HG02759 (cell line): ENCODE results near the gene TBC1D25.

Source experiments
- ATAC-seq: cut with Tn5 transposase; IDR thresholded peaks from one replicate; pipeline ENCODE4 v1.9.1; 2021; ENCODE audit warnings: mild to moderate bottlenecking, moderate library complexity; ENCODE audit not compliant: unreplicated experiment

Gene TBC1D25

DNA sequence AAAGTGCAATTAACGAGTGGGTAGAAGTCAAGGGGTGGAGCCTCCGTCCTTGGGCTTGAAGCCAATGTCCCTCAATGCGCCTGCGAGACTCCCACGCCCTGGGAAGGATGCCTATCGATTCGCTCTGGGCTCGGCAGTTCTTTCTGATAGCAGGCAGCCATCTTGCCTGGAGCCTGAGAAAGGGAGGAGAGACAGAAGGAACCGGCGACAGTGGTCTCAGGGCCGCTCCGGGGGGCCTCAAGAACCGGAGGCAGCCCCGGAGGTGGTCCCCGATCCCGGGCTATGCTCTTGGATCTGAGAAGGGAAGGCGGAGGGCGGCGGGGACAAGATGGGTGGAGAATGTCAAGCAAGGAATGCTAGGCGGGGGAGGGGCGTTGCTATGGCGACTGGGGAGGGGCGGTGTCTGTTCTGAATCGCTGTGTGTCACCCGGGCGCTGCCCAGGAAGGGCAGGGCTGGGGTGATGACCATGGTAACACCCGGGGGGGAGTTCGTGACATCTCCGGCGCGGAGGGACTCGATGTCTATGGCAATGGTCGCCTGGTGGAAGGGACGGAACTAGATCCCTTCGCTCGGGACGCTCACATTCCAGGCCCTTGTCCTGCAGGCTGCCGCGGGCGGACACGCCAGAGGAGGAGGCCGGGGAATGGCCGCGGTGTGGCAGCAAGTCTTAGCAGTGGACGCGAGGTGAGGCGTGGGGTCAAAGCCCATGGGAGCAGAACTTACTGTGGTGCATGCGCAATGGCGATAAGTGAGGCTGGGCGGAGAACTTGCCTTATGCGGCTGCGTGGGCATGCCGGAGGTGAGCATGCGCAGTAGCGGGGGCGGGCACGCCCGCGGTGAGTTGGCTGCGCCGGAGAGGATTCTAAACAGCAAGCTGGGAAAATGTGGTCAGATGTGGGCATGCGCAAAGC lies 58.1 kb downstream of the TBC1D25 start, which contains the start of gene WDR13:
Gene WDR13 (plus strand): TSS at position 140 of the 912 bp plus-strand sequence. CDS start 505 bp downstream, at position 645.
- ATAC-seq: peak; percentile 82

DNA sequence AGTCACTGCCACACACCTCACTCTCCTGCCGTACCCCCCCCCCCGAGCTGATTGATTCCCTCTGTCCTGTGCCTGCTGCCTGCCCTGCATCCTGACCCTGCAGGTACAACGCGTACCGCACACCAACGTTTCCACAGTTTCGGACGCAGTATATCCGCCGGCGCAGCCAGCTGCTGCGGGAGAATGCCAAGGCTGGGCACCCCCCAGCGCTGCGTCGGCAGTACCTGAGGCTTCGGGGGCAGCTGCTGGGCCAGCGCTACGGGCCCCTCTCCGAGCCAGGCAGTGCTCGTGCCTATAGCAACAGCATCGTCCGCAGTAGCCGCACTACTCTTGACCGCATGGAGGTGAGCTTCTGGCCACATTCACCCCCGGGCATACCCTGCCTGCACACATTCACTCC lies 59.1 kb downstream of the TBC1D25 start:
- ATAC-seq: no peak

DNA sequence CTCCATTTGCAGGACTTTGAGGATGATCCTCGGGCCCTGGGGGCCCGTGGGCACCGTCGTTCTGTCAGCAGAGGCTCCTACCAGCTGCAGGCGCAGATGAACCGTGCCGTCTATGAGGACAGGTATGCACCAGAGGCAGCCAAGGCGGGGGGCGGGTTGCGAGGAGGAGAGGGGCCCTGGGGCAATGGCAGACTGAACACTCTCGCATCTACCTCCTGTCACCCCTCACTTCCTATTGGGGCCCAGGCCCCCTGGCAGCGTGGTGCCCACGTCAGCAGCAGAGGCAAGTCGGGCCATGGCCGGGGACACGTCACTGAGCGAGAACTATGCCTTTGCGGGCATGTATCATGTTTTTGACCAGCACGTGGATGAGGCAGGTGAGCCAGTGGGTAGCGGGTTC lies 59.8 kb downstream of the TBC1D25 start:
- no peak for ATAC-seq

DNA sequence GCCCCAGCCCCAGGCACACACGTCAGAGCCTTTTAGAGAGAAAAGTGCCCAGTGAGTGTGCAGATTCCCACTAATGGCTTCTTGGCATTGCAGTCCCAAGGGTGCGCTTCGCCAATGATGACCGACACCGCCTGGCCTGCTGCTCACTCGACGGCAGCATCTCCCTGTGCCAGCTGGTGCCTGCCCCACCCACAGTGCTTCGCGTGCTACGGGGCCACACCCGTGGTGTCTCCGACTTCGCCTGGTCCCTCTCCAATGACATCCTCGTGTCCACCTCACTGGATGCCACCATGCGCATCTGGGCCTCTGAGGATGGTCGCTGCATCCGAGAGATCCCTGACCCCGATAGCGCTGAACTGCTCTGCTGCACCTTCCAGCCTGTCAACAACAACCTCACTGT lies 60.7 kb downstream of the TBC1D25 start:
- no peak for ATAC-seq

DNA sequence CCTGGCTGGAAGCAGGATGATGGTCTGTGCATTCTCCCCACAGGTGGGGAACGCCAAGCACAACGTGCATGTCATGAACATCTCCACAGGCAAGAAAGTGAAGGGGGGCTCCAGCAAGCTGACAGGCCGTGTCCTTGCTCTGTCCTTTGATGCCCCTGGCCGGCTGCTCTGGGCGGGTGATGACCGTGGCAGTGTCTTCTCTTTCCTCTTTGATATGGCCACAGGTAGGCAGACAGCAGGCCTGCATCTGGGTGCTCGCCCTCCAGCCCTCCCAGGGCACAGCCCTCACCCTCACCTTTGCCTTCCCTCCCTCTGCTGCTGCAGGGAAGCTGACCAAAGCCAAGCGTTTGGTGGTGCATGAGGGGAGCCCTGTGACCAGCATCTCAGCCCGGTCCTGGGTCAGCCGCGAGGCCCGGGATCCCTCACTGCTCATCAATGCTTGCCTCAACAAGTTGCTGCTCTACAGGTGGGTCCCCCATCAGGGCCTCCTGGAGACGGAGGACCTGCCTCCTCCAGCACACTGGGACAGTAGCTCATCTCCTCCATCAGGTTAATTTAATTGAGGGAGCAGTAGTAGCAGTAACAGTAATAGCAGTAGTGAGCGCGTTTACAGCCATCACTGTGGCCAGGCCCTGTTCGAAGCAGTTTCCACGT lies 62.4 kb downstream of the TBC1D25 start:
- ATAC-seq: no peak

DNA sequence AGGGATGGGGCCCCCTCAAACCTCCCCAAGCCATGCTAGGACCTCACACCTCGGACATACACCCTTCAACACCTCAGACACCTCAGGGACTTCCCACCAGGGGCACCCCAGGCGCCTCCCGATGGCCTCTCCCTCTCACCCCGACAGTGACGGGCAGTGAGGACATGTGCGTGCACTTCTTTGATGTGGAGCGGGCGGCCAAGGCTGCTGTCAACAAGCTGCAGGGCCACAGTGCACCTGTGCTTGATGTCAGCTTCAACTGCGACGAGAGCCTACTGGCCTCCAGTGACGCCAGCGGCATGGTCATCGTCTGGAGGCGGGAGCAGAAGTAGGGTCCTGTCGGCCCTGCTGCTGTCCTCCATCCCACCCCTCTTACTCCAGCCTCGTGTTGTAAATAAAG lies 65.2 kb downstream of the TBC1D25 start:
- ATAC-seq: no peak

DNA sequence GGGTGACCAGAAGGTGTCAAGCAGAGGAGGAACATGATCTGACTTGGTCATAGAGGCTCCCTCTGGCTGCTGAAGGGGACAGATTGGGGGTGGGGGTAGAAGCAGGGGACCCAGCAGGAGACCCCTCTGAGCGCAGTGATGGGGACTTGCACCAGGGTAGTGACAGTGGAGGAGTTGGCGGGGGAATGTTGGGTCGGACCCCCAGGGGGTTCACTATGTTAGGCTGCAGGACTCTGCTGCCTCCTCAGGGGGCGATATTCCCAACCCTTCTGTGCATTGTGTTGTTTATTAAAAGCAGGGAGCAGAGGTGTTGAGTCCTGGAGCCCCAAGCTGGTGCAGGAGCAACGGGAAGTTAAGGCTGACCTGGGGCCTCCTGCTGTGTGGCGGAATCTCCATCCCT lies 66.6 kb downstream of the TBC1D25 start:
- ATAC-seq: no peak

DNA sequence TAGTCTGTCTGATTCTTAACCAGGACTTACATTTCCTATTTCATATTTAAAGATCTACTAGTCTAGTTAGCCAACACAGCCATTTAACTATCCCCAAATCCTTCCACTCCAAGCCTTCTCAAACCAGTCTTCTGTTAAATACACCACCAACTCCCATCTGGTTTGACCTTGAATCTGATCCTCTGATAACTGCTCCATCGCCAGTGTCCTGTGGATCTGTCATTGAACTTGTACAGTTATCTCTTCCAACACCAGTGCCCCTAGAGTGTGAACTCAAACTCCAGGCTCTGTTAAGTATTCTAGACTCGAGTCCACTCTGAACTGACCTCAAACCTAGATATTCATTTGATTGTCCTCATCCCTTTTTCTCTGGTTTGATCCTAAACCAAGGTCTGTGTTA lies 72.2 kb downstream of the TBC1D25 start:
- no peak for ATAC-seq
